ENCODE data around the gene PCMT1.

DNA sequence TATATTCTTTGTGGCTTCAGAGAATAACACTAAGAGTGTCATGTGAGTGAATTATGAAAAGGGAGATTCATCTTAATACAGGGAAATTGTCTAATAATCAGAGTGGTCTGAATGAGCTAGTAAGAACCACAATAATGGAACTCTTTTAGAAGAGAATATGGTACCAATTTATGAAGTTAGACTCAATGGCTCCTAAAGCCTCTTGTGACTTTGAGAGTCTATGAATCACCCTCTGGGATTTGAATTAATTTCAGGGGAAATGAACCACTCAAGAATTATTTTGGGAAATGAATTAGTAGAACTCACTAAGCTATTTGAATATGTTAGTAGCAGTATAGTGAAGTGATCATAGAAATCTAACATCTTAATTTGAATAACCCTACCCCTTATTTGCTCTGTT, 14.3 kb downstream of the PCMT1 start:
- no peak for TF ChIP-seq CTCF (optimal IDR thresholded peaks at IDR 0.05 in 1 of 3, IDR thresholded peaks at IDR 0.05 in 1 of 3, conservative IDR thresholded peaks at IDR 0.05 in 1 of 3; ENCODE audit: extremely low read depth in 1 of 3, insufficient read depth in 2 of 3, low read length in 3 of 3)
- TF ChIP-seq EZH2 (IDR thresholded peaks at IDR 0.05; ENCODE audit: low read length) = no peak
